Kasumi-1 (cell line): ENCODE data around the gene CTNNA2.

Experiments
- DNase-seq, 2 experiments: peaks; one replicate each; lab custom pipeline; 2025; lab: John Stamatoyannopoulos, UW

The CTNNA2 gene

GRCh38 chr2:79713131-79713785 is 200.4 kb downstream of the CTNNA2 start:
- DNase-seq: no peak

GRCh38 chr2:79714283-79714682 is 201.4 kb downstream of the CTNNA2 start:
- DNase-seq: no peak

- DNase-seq: no peak
Measured at GRCh38 chr2:79715338-79715737, 202.5 kb downstream of the CTNNA2 start.

GRCh38 chr2:79716266-79716665 is 203.4 kb downstream of the CTNNA2 start:
- DNase-seq: no peak

- no peak for DNase-seq
Measured at GRCh38 chr2:79717364-79718007, 204.6 kb downstream of the CTNNA2 start.

GRCh38 chr2:79721061-79721460 is 208.2 kb downstream of the CTNNA2 start:
- no peak for DNase-seq

GRCh38 chr2:79721966-79722365 is 209.1 kb downstream of the CTNNA2 start:
- no peak for DNase-seq

GRCh38 chr2:79723830-79724229 is 211.0 kb downstream of the CTNNA2 start:
- DNase-seq: no peak

- no peak for DNase-seq
Measured at GRCh38 chr2:79729532-79729931, 216.7 kb downstream of the CTNNA2 start.

- no peak for DNase-seq
Measured at GRCh38 chr2:79734518-79734917, 221.7 kb downstream of the CTNNA2 start.

GRCh38 chr2:79740879-79741443 is 228.1 kb downstream of the CTNNA2 start:
- no peak for DNase-seq

- DNase-seq: no peak
Measured at GRCh38 chr2:79750321-79750720, 237.5 kb downstream of the CTNNA2 start.

- DNase-seq: no peak
Measured at GRCh38 chr2:79757526-79757925, 244.7 kb downstream of the CTNNA2 start.

GRCh38 chr2:79758042-79758441 is 245.2 kb downstream of the CTNNA2 start:
- DNase-seq: no peak

GRCh38 chr2:79758749-79759282 is 246.0 kb downstream of the CTNNA2 start:
- DNase-seq: no peak

GRCh38 chr2:79770926-79771325 is 258.1 kb downstream of the CTNNA2 start:
- DNase-seq: no peak

- DNase-seq: no peak
Measured at GRCh38 chr2:79771493-79771892, 258.6 kb downstream of the CTNNA2 start.

GRCh38 chr2:79774016-79774415 is 261.2 kb downstream of the CTNNA2 start:
- no peak for DNase-seq

GRCh38 chr2:79776461-79776860 is 263.6 kb downstream of the CTNNA2 start:
- no peak for DNase-seq

- no peak for DNase-seq
Measured at GRCh38 chr2:79780781-79781180, 267.9 kb downstream of the CTNNA2 start.

GRCh38 chr2:79782576-79783452 is 270.0 kb downstream of the CTNNA2 start:
- DNase-seq: no peak

GRCh38 chr2:79788952-79789651 is 276.3 kb downstream of the CTNNA2 start:
- no peak for DNase-seq
